Stimulated activated CD8-positive, alpha-beta memory T cell treated with anti-CD3 and anti-CD28 coated beads, Interleukin-7, amount 100 ng/mL, for 24 hours (primary cell): ENCODE results near the gene PUDP.
"Not testable (repeated sequence)": the region's sequence is repeated elsewhere in the genome, so short reads cannot be mapped to it uniquely, and the experiment has no call there.

ENCODE experiments used
- DNase-seq: peaks from one replicate; pipeline ENCODE4 v3.0.0-alpha.2; 2020; ENCODE audit warnings: low read depth

The PUDP gene

GRCh38 chrX:7147978-7148854 lies at the start of gene PUDP:
PUDP (minus strand) TSS chrX:7148153; CDS start chrX:7148113, 40 bp downstream.
- peak; percentile 39 for DNase-seq

- DNase-seq = no peak
Observed at GRCh38 chrX:7194606-7195005, 46.7 kb upstream of the PUDP start.

GRCh38 chrX:7192871-7193270 lies 44.9 kb upstream of the PUDP start:
- no peak for DNase-seq

- no peak for DNase-seq
Observed at GRCh38 chrX:7191681-7192110, 43.7 kb upstream of the PUDP start.

GRCh38 chrX:7190157-7190556 lies 42.2 kb upstream of the PUDP start:
- no peak for DNase-seq

GRCh38 chrX:7188672-7189071 lies 40.7 kb upstream of the PUDP start:
- DNase-seq = no peak

GRCh38 chrX:7184816-7185215 lies 36.9 kb upstream of the PUDP start:
- no peak for DNase-seq

GRCh38 chrX:7179446-7179845 lies 31.5 kb upstream of the PUDP start:
- no peak for DNase-seq

- DNase-seq = not testable (repeated sequence)
Observed at GRCh38 chrX:7178859-7179258, 30.9 kb upstream of the PUDP start.

GRCh38 chrX:7170898-7171297 lies 22.9 kb upstream of the PUDP start:
- peak; percentile 4 for DNase-seq

GRCh38 chrX:7169627-7170026 lies 21.7 kb upstream of the PUDP start:
- no peak for DNase-seq

GRCh38 chrX:7168371-7168770 lies 20.4 kb upstream of the PUDP start:
- DNase-seq = no peak

GRCh38 chrX:7164174-7164573 lies 16.2 kb upstream of the PUDP start:
- no peak for DNase-seq

GRCh38 chrX:7163146-7163677 lies 15.3 kb upstream of the PUDP start:
- DNase-seq = no peak

GRCh38 chrX:7159149-7159861 lies 11.4 kb upstream of the PUDP start:
- DNase-seq = no peak

GRCh38 chrX:7158468-7158990 lies 10.6 kb upstream of the PUDP start:
- DNase-seq = no peak

- no peak for DNase-seq
Observed at GRCh38 chrX:7156879-7157278, 8.9 kb upstream of the PUDP start.

- DNase-seq = no peak
Observed at GRCh38 chrX:7155163-7155562, 7.2 kb upstream of the PUDP start.

- no peak for DNase-seq
Observed at GRCh38 chrX:7154041-7154597, 6.2 kb upstream of the PUDP start.

- no peak for DNase-seq
Observed at GRCh38 chrX:7153231-7153630, 5.3 kb upstream of the PUDP start.

- DNase-seq = no peak
Observed at GRCh38 chrX:7149411-7149810, 1.5 kb upstream of the PUDP start.

GRCh38 chrX:7147413-7147977 lies 458 bp downstream of the PUDP start, which contains the start of gene STS:
STS (plus strand) TSS chrX:7147712; CDS start chrX:7253200, 105,488 bp downstream.
- DNase-seq = peak; percentile 4
